H1 (cell line): ENCODE results near the gene ANXA6. TPM values are rescaled to one million over a fixed set of nuclear protein-coding genes. Genes with fewer than 3 reads are reported as not detected.

Experiments
- EZH2 ChIP-seq: fragments of 200-600 bp; sonication (generic); IDR thresholded peaks from 2 replicates; pipeline ENCODE4 v1.7.1; 2012; ENCODE audit warnings: low read depth, mild to moderate bottlenecking, moderate library complexity, low read length, inconsistent platforms; ENCODE audit not compliant: severe bottlenecking
- GTF2F1 ChIP-seq: IDR thresholded peaks from 2 replicates; pipeline ENCODE4 v1.6.1; 2012; ENCODE audit warnings: low read depth, low read length, improper control_type of control experiment, borderline replicate concordance
- KDM5A ChIP-seq: fragments of 200-600 bp; IDR thresholded peaks from 2 replicates; pipeline ENCODE4 v1.7.1; 2012; ENCODE audit warnings: mild to moderate bottlenecking, low read length, inconsistent platforms, mixed read lengths
- NANOG ChIP-seq: IDR thresholded peaks from 2 replicates; pipeline ENCODE4 v1.6.1; 2011; ENCODE audit warnings: low read length, low read depth, mild to moderate bottlenecking, inconsistent platforms; ENCODE audit not compliant: insufficient read depth, poor library complexity, severe bottlenecking
- POLR2A ChIP-seq, 2 experiments: IDR thresholded peaks; 1 replicate in 1 of 2; 2 replicates in 1 of 2; pipeline ENCODE4 v1.6.1; 2011; ENCODE audit warnings: low read depth in 2 of 2, low read length in 2 of 2, mild to moderate bottlenecking in 2 of 2; ENCODE audit errors: control extremely low read depth in 1 of 2
- RBBP5 ChIP-seq: IDR thresholded peaks from 2 replicates; pipeline ENCODE4 v1.7.1; 2012; ENCODE audit warnings: low read depth, mild to moderate bottlenecking, inconsistent platforms, low read length, moderate library complexity, borderline replicate concordance
- polyA plus RNA-seq, 7 experiments: library from polyadenylated mRNA; depleted of rRNA in 3 of 7; stranded (reverse) in 5 of 7; unstranded in 2 of 7; fragments of >200 nt in 5 of 7; fragments of 200-250 nt in 2 of 7; gene quantifications; 1 replicate in 5 of 7; 2 replicates in 1 of 7; 4 replicates in 1 of 7; pipeline versions ENCODE4 v1.2.1 to v1.2.3, GENCODE V29; 2011 to 2013; ENCODE audit warnings: missing spikeins in 2 of 7, mixed read lengths in 2 of 7
- total RNA-seq: library from RNA; stranded (reverse); fragmentation: NEBNext Ultra II Directional; extraction: Animal tissue kit (Norgen Biotek cat#: 25700); gene quantifications from 2 replicates; pipeline ENCODE4 v1.2.1, GENCODE V29; 2021
- TF ChIP-seq, protein P1 (sequence below): IDR thresholded peaks from 2 replicates; pipeline ENCODE4 v1.6.1; 2011; ENCODE audit warnings: low read depth, mild to moderate bottlenecking, low read length; ENCODE audit not compliant: insufficient read depth

ANXA6 gene
- total and polyA plus RNA-seq, 2 of the 8 experiments (the other 6 are each of a cell fraction or from before 2014, with no cell fraction given), result 61.3 to 78.6 TPM

DNA sequence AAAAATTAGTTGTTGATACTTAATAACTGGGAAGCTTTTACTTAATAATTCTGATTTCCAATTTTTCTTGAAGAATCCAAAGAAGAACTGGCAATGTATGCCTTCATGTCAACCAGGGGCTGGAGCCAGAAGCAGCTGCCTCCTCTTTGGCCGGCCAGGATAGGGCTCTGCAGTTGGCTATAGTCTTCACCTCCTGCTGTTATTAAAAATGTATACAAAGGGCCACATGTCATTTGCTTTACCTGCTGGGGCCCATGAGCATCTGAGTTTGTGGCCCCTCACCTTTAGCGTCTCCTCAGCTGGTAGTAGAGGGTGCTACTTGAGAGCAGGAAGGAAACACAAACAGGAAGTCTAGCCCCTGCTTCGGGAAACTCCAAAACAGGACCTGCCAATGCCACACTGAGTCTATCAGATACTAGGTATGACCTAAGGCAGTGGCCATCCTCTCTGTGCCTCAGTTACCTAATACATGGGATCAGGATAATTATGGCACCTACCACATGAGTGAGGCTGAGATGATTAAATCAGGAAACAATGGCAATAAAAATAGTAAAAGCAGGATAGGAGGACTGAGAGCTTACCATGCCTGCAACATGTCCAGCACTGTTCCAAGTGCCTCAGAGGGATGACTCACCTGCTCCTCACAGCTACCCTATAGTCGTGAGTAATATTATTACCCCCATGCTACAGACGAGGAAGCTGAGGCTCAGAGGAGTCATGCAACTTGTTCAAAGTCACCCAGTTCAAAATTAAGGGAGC lies 45.0 kb upstream of the ANXA6 start (continued):
- TF ChIP-seq EZH2, result no peak
- TF ChIP-seq GTF2F1, result no peak
- TF ChIP-seq KDM5A, result no peak
- no peak for TF ChIP-seq NANOG
- TF ChIP-seq, protein P1, sequence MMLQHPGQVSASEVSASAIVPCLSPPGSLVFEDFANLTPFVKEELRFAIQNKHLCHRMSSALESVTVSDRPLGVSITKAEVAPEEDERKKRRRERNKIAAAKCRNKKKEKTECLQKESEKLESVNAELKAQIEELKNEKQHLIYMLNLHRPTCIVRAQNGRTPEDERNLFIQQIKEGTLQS, result no peak
- TF ChIP-seq POLR2A (IDR thresholded peaks at IDR 0.05; ENCODE audit: control extremely low read depth in 1 of 2, low read depth in 2 of 2, low read length in 2 of 2), result no peak
- no peak for TF ChIP-seq RBBP5
